Astrocyte (in vitro differentiated cells and primary cell): ENCODE measurements around the gene USP21.

Source experiments
- CTCF ChIP-seq: IDR thresholded peaks from 2 replicates; pipeline ENCODE4 v1.5.1; 2011; ENCODE audit warnings: low read depth, mild to moderate bottlenecking, inconsistent platforms, low read length, moderate library complexity; ENCODE audit not compliant: insufficient read depth
- EZH2 ChIP-seq: IDR thresholded peaks from 2 replicates; pipeline ENCODE4 v1.6.1; 2012; ENCODE audit warnings: mild to moderate bottlenecking, low read length, inconsistent platforms; ENCODE audit not compliant: insufficient read depth

DNA sequence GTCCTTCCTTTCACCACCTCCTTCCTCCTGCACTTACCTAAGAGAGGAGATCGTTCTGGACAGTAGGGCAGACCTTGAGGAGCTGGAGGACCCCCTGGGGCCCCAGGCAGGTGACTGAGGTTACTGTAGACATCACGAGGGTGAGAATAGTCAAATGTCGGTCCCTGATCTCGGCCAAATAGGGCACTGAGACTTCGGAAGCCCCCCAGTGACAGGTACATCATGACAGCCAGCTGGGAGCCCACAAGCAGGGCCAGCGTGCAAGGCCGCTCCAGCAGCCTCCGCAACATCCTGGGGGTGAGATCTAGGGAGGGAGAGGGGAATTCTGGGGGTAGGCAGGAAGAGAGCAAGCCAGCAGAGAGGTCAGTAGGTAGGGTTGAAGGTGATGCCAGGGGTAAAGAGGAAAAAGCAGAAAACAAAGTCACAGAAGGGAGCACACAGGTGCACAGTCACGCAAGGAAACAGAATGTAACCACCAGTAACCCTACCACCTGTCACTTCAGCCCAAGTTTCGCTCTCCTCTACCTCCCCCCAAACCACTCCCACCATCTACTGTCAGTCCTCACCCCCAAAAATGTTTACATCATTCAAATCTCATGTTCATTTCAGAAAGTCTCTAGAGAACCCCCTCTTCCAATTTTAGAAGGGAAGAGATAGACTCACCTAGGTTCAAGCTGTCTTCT lies 16.6 kb downstream of the USP21 start:
- TF ChIP-seq CTCF (no peak), EZH2 (no peak)
